GM06990 (cell line): ENCODE measurements around the gene HBQ1.
"Not testable (repeated sequence)": the region's sequence is repeated elsewhere in the genome, so short reads cannot be mapped to it uniquely, and the experiment has no call there.

Experiments used
- DNase-seq: peaks from one replicate; pipeline ENCODE4 v3.0.0-alpha.2; 2011; ENCODE audit not compliant: insufficient read length; ENCODE audit errors: extremely low read depth
- H3K27me3 ChIP-seq: replicated peaks from 2 replicates; pipeline ENCODE4 v1.6.0; 2011; ENCODE audit warnings: low read length; ENCODE audit not compliant: control insufficient read depth, insufficient read depth
- H3K36me3 ChIP-seq: 2 replicates; pipeline ENCODE4 v1.5.1; 2011; ENCODE audit warnings: low read length; ENCODE audit not compliant: control insufficient read depth, insufficient read depth
- H3K4me3 ChIP-seq: replicated peaks from 2 replicates; pipeline ENCODE4 v1.5.1; 2011; ENCODE audit warnings: low read depth, mild to moderate bottlenecking, control low read depth, low read length
- CTCF ChIP-seq: IDR thresholded peaks from 2 replicates; pipeline ENCODE4 v1.5.1; 2011; ENCODE audit warnings: low read length, control low read depth, mild to moderate bottlenecking, inconsistent platforms; ENCODE audit not compliant: insufficient read depth, poor library complexity, severe bottlenecking

The HBQ1 gene

GRCh38 chr16:146646-147045, 33.6 kb upstream of the HBQ1 start:
- no peak for TF ChIP-seq CTCF
- DNase-seq: no peak
- H3K36me3 ChIP-seq: no peaks in the 10 kb centered on the region
- H3K27me3 ChIP-seq: no peaks in the 10 kb centered on the region
- H3K4me3 ChIP-seq: no peak overlapping the region

- Histone ChIP-seq H3K27me3 (no peaks in the 10 kb centered on the region), H3K36me3 (no peaks in the 10 kb centered on the region), H3K4me3 (no peak overlapping the region)
- no peak for DNase-seq
- TF ChIP-seq CTCF: no peak
Measured at GRCh38 chr16:149024-149660, 31.1 kb upstream of the HBQ1 start.

- Histone ChIP-seq H3K4me3 (no peak within 1 kb of the TSS), H3K36me3 (no peaks in the 10 kb centered on the region), H3K27me3 (no peaks in the 10 kb centered on the region)
- DNase-seq: no peak
- no peak for TF ChIP-seq CTCF
Measured at GRCh38 chr16:152141-153128, 27.8 kb upstream of the HBQ1 start, which contains the start of gene HBZ. Gene HBZ (plus strand): TSS chr16:152644. CDS start chr16:152910, 266 bp downstream.

GRCh38 chr16:153129-153521, 27.1 kb upstream of the HBQ1 start:
- not testable (repeated sequence) for H3K4me3 ChIP-seq, H3K27me3 ChIP-seq, DNase-seq, H3K36me3 ChIP-seq

GRCh38 chr16:153550-154216, 26.6 kb upstream of the HBQ1 start:
- not testable (repeated sequence) for H3K27me3 ChIP-seq, H3K4me3 ChIP-seq, DNase-seq, H3K36me3 ChIP-seq

GRCh38 chr16:154217-155030, 25.8 kb upstream of the HBQ1 start:
- no peak overlapping the region; the same call in 1 of the 2 replicates for H3K4me3 ChIP-seq
- H3K27me3 ChIP-seq: no peaks in the 10 kb centered on the region

More at GRCh38 chr16:154217-155030, 25.8 kb upstream of the HBQ1 start:
- DNase-seq: no peak
- TF ChIP-seq CTCF: no peak
- H3K36me3 ChIP-seq: no peaks in the 10 kb centered on the region
